CD4-positive, alpha-beta memory T cell (primary cell): ENCODE data around the gene GGTLC1. TPM values are rescaled to one million over a fixed set of nuclear protein-coding genes. Genes with fewer than 3 reads are reported as not detected.

Source experiments
- CTCF ChIA-PET: fragments of 350-600 bp; sonication (Branson Sonifier 250); formaldehyde crosslinking; loops from one replicate; lab custom pipeline; 2021; ENCODE audit warnings: inconsistent platforms; ENCODE audit not compliant: partially characterized antibody; lab: Charles Lee
- POLR2A ChIA-PET: fragments of 350-600 bp; sonication (Branson Sonifier 250); formaldehyde crosslinking; loops from one replicate; lab custom pipeline; 2021; ENCODE audit not compliant: partially characterized antibody; lab: Charles Lee
- DNase-seq, 5 donors: peaks; one replicate each; pipeline versions ENCODE4 v3.0.0 to v3.0.0-alpha.2; 2020 to 2022; ENCODE audit warnings: mixed read lengths in 1 of 5
- H3K27ac ChIP-seq: one replicate; pipeline ENCODE4 v1.7.0; 2013; ENCODE audit warnings: low read depth, low read length
- H3K27me3 ChIP-seq: 2 replicates; pipeline ENCODE4 v1.7.0; 2013; ENCODE audit warnings: mild to moderate bottlenecking, low read length, moderate library complexity; ENCODE audit not compliant: insufficient read depth
- H3K36me3 ChIP-seq: 2 replicates; pipeline ENCODE4 v1.7.0; 2013; ENCODE audit warnings: mild to moderate bottlenecking, low read length, moderate library complexity; ENCODE audit not compliant: insufficient read depth
- H3K4me1 ChIP-seq: 2 replicates; pipeline ENCODE4 v1.7.0; 2013; ENCODE audit warnings: mild to moderate bottlenecking, low read length, moderate library complexity; ENCODE audit not compliant: insufficient read depth
- H3K4me3 ChIP-seq, 2 donors: one replicate each; pipeline ENCODE4 v1.7.0; 2013; ENCODE audit warnings: low read length in 2 of 2, mild to moderate bottlenecking in 1 of 2
- H3K9me3 ChIP-seq, 2 donors: one replicate each; pipeline ENCODE4 v1.7.0; 2013; ENCODE audit warnings: low read length in 2 of 2, control low read depth in 1 of 2; ENCODE audit not compliant: control insufficient read depth in 1 of 2
- H3K27ac Mint-ChIP-seq, 7 donors: one replicate each; pipeline ENCODE4 v1.8.0; 2020 to 2021; ENCODE audit warnings: mixed read lengths in 7 of 7, mild to moderate bottlenecking in 6 of 7, inconsistent platforms in 3 of 7, moderate library complexity in 3 of 7
- H3K27me3 Mint-ChIP-seq, 2 donors: one replicate each; pipeline ENCODE4 v1.8.0; 2020 to 2021; ENCODE audit warnings: mixed read lengths in 2 of 2
- H3K36me3 Mint-ChIP-seq, 2 donors: one replicate each; pipeline ENCODE4 v1.8.0; 2020 to 2021; ENCODE audit warnings: mixed read lengths in 2 of 2, inconsistent platforms in 1 of 2, mild to moderate bottlenecking in 1 of 2
- H3K4me1 Mint-ChIP-seq, 4 donors: one replicate each; pipeline ENCODE4 v1.8.0; 2020 to 2021; ENCODE audit warnings: mixed read lengths in 4 of 4, mild to moderate bottlenecking in 1 of 4
- H3K4me3 Mint-ChIP-seq, 8 donors: one replicate each; pipeline ENCODE4 v1.8.0; 2020 to 2021; ENCODE audit warnings: mixed read lengths in 8 of 8, mild to moderate bottlenecking in 7 of 8, moderate library complexity in 6 of 8, inconsistent platforms in 3 of 8
- H3K9me3 Mint-ChIP-seq, 8 donors: one replicate each; pipeline ENCODE4 v1.8.0; 2020 to 2021; ENCODE audit warnings: mixed read lengths in 8 of 8, mild to moderate bottlenecking in 5 of 8, inconsistent platforms in 3 of 8, moderate library complexity in 1 of 8
- intact Hi-C: fragments of 100-400 bp; cut with micrococcal nuclease; formaldehyde crosslinking; loops from one replicate; pipeline ENCODE4 v1.15.1; 2023
- polyA plus RNA-seq, 2 donors: library from polyadenylated mRNA; unstranded; fragments of 300-500 nt; fragmentation: Illumina TruSeq; gene quantifications; one replicate each; pipeline ENCODE4 v1.2.3, GENCODE V29; 2021
- total RNA-seq, 2 experiments: library from RNA; stranded (reverse); gene quantifications; one replicate each; pipeline ENCODE4 v1.2.3, GENCODE V29; 2021

GGTLC1 gene
- total and polyA plus RNA-seq, 4 experiments from 2014 or later, result not detected

DNA sequence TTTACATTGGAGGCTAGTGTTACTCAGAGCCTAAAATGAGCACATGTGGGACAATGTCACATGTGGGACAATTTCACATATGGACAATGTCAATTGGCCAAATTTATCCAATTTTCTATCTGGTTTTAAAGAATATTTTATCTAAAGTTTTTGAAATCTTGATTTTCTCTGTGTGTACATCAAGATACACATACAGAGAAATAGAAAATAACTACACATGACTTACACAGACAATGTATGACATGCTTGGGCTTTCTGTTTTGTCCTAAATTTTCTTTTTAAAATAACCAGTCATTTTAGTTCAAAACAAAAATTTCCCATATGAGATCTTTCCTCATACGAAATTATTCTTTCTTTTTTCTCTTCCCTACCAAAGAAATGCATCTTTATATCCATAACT lies 24.6 kb downstream of the GGTLC1 start:
- no peak overlapping the region for H3K27ac ChIP-seq
- peaks cover 0 to 1% of the 10 kb centered on the region in 2 donors for H3K36me3 Mint-ChIP-seq
- H3K27me3 ChIP-seq, result peaks cover 5% of the 10 kb centered on the region
- H3K9me3 ChIP-seq, result no peaks in the 10 kb centered on the region
- no peaks in the 10 kb centered on the region for H3K4me1 ChIP-seq
- no peak for DNase-seq
- H3K9me3 Mint-ChIP-seq, result peaks cover 2 to 9% (median 6%) of the 10 kb centered on the region in 8 donors
- POLR2A ChIA-PET, result no interaction called here
- intact Hi-C loops, result no loop called here
- peaks cover 14 to 16% of the 10 kb centered on the region in 2 donors for H3K27me3 Mint-ChIP-seq
- H3K27ac Mint-ChIP-seq, result no peak overlapping the region
- H3K4me1 Mint-ChIP-seq, result no peaks in the 10 kb centered on the region
- CTCF ChIA-PET, result no interaction called here
- no peak overlapping the region for H3K4me3 ChIP-seq
- no peak overlapping the region for H3K4me3 Mint-ChIP-seq
- no peaks in the 10 kb centered on the region for H3K36me3 ChIP-seq

DNA sequence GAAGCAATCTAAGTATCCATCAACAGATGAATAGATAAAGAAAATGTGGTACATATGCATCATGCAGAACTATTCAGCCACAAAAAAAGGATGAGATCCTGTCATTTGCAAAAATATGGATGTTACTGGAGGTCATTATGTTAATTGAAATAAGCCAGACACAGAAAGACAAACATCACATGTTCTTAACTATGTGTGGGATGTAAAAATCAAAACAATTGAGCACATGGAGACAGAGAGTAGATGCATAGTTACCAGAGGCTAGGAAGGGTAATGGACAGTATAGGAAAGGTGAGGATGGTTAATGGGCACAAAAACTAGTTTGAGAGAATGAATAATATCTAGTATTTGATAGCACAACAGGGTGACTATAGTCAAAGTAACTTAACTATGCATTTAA lies 26.3 kb downstream of the GGTLC1 start:
- intact Hi-C loops, result no loop called here
- H3K27ac ChIP-seq, result no peak overlapping the region
- H3K4me1 Mint-ChIP-seq, result no peaks in the 10 kb centered on the region
- H3K9me3 ChIP-seq, result no peaks in the 10 kb centered on the region
- peaks cover 2 to 9% (median 6%) of the 10 kb centered on the region in 8 donors for H3K9me3 Mint-ChIP-seq
- peaks cover 5% of the 10 kb centered on the region for H3K27me3 ChIP-seq
- no peak overlapping the region for H3K4me3 Mint-ChIP-seq
- no peaks in the 10 kb centered on the region for H3K36me3 ChIP-seq
- POLR2A ChIA-PET, result no interaction called here
- DNase-seq, result no peak
- peaks cover 0 to 1% of the 10 kb centered on the region in 2 donors for H3K36me3 Mint-ChIP-seq
- H3K27ac Mint-ChIP-seq, result no peak overlapping the region
- no peak overlapping the region for H3K4me3 ChIP-seq
- peaks cover 14 to 16% of the 10 kb centered on the region in 2 donors for H3K27me3 Mint-ChIP-seq
- CTCF ChIA-PET, result no interaction called here
- H3K4me1 ChIP-seq, result no peaks in the 10 kb centered on the region

DNA sequence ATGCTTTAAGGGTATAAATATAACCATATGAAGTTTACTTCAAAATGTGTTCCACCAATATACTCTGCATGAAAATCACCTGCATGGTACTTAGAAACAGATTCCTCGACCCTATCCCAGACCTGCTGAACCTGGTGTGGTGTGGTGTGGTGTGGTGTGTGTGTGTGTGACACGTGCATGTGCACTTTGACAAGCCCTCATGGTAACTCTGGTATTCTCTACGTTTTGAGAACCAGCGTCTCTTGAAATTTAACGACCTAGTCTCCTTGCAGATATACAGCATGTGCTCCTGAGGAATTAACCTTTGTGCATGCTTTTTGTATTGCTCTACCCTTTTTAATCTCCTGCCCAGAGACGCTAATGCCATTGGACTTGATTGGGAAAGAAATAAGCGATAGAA lies 29.5 kb downstream of the GGTLC1 start:
- Mint-ChIP-seq H3K4me1 (no peaks in the 10 kb centered on the region), H3K27ac (no peak overlapping the region), H3K9me3 (peaks cover 0 to 8% (median 4%) of the 10 kb centered on the region in 8 donors), H3K27me3 (peaks cover 9 to 11% of the 10 kb centered on the region in 2 donors), H3K4me3 (no peak overlapping the region), H3K36me3 (peaks cover 0 to 1% of the 10 kb centered on the region in 2 donors)
- H3K27ac ChIP-seq, result no peak overlapping the region
- no peaks in the 10 kb centered on the region for H3K36me3 ChIP-seq
- POLR2A ChIA-PET, result no interaction called here
- peaks cover 5% of the 10 kb centered on the region for H3K27me3 ChIP-seq
- DNase-seq, result no peak
- intact Hi-C loops, result no loop called here
- H3K4me3 ChIP-seq, result no peak overlapping the region
- CTCF ChIA-PET, result no interaction called here
- no peaks in the 10 kb centered on the region for H3K4me1 ChIP-seq
- no peaks in the 10 kb centered on the region for H3K9me3 ChIP-seq

DNA sequence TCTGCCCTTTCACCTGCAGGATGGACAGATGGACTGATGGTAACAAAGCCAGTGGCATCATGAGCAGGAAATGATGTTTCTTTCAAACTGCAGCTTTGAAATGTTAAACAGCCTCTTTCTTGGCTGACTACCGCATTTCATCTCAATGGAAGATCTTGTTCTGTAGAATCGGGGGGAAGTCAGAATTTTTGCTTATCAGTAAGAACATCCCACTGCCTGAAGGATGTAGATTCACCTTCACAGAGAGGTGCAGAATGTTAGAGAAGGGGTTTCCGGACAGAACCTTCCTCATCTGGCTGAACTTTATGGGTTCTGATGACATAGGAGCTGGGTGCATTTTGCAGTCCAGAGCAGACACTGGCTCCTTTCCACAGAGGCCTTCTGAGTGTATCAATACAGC lies 32.7 kb downstream of the GGTLC1 start:
- no peaks in the 10 kb centered on the region for H3K36me3 Mint-ChIP-seq
- ChIA-PET POLR2A (no interaction called here), CTCF (no interaction called here)
- Histone ChIP-seq H3K4me1 (no peaks in the 10 kb centered on the region), H3K36me3 (no peaks in the 10 kb centered on the region), H3K27ac (no peak overlapping the region), H3K9me3 (no peaks in the 10 kb centered on the region), H3K4me3 (no peak overlapping the region), H3K27me3 (peaks cover 5% of the 10 kb centered on the region)
- intact Hi-C loops, result no loop called here
- no peak overlapping the region for H3K4me3 Mint-ChIP-seq
- peaks cover 0 to 2% (median 0%) of the 10 kb centered on the region in 8 donors for H3K9me3 Mint-ChIP-seq
- H3K4me1 Mint-ChIP-seq, result no peaks in the 10 kb centered on the region
- no peak for DNase-seq
- H3K27ac Mint-ChIP-seq, result no peak overlapping the region
- peaks cover 7 to 13% of the 10 kb centered on the region in 2 donors for H3K27me3 Mint-ChIP-seq

DNA sequence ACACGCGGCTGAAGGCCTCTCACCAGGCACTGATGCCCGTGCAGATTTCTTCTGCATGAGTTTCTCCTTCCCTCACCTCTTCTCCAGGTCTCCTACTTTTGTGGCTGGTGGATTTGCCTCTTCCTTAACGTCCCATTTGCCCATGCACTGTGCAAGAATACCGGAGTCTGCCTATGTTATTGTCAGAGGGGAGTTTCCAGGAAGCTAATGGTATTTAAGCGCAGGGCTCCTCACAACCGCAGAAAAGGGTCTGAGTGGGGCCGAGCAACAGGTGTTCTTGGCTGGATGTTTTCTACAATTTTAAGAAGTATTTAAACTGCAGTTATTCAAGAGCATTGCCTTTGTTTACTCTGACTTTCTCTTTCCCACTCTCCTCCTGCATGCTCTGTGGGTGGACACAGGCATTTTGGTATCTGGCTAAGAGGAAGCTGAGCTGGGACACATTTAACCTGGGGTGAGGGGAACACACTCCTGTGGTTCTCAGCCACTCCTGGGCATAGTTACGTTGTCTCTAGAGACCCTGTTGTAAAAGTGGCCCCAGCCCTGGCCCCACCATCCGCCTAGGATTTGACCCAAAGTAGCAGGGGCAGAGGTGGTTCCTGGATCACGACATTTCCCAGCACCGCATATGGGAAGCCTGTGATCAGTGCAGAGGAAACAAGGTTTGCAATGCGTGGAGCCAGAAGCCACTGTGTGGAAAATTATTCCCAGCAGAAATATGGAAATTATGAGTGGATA lies 34.4 kb downstream of the GGTLC1 start:
- intact Hi-C loops, result no loop called here
- Histone ChIP-seq H3K9me3 (no peaks in the 10 kb centered on the region), H3K36me3 (no peaks in the 10 kb centered on the region), H3K27ac (no peak overlapping the region), H3K4me3 (no peak overlapping the region), H3K4me1 (no peaks in the 10 kb centered on the region), H3K27me3 (no peaks in the 10 kb centered on the region)
- DNase-seq, result no peak
- ChIA-PET POLR2A (no interaction called here), CTCF (interaction anchor here (1.0 kb wide), 1 partner anchor 17 kb away, joined by 3 read pairs; no protein-coding TSS in a partner anchor)
- Mint-ChIP-seq H3K27me3 (peaks cover 6 to 9% of the 10 kb centered on the region in 2 donors), H3K4me1 (no peaks in the 10 kb centered on the region), H3K4me3 (no peak overlapping the region), H3K36me3 (no peaks in the 10 kb centered on the region), H3K9me3 (no peaks in the 10 kb centered on the region), H3K27ac (no peak overlapping the region)

DNA sequence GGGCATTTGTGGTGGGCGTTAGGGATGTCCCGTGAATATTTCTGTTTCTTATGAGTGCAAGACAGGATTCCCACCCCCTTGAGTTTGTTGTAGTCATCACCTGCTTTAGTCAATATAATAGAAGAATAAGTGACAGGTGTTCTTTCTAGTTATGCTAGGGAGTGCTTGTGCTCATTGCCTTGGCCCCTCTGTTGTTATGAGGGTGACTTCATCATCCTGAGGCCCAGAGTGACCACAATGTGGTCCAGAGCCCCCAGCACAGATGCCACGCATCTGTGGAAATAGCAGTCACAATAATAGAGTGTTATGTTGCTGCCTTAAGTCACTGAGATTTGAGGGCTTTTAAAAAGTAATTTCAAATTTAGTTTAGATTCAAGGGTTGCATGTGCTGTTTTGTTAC lies 42.4 kb downstream of the GGTLC1 start:
- Mint-ChIP-seq H3K27me3 (peaks cover 1 to 5% of the 10 kb centered on the region in 2 donors), H3K4me1 (no peaks in the 10 kb centered on the region), H3K27ac (no peak overlapping the region), H3K36me3 (no peaks in the 10 kb centered on the region), H3K4me3 (no peak overlapping the region), H3K9me3 (no peaks in the 10 kb centered on the region)
- Histone ChIP-seq H3K27ac (no peak overlapping the region), H3K4me3 (no peak overlapping the region), H3K9me3 (no peaks in the 10 kb centered on the region), H3K4me1 (no peaks in the 10 kb centered on the region), H3K27me3 (no peaks in the 10 kb centered on the region), H3K36me3 (no peaks in the 10 kb centered on the region)
- ChIA-PET POLR2A (no interaction called here), CTCF (interaction anchor here (1.3 kb wide), 1 partner anchor 9 kb away, joined by 3 read pairs; no protein-coding TSS in a partner anchor)
- intact Hi-C loops, result no loop called here
- DNase-seq, result no peak

DNA sequence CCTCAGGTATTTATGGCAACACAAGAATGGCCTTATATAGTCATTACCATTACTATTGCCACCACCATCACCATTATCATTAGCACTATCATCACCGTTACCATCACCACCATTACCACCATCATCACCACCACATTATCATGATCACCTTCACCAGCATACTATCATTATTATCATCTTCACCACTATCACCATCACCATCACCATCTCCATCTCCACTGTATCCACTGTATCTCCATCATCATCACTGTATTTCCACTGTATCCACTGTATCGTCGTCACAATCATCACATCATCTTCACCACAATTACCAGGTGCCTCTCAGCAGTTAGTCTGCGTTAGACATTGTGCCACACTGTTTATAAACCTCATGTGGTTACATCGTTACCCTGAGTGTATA lies 45.3 kb downstream of the GGTLC1 start:
- H3K27me3 ChIP-seq, result no peaks in the 10 kb centered on the region
- H3K27ac ChIP-seq, result no peak overlapping the region
- H3K27me3 Mint-ChIP-seq, result peaks cover 1 to 2% of the 10 kb centered on the region in 2 donors
- H3K4me3 Mint-ChIP-seq, result no peak overlapping the region
- H3K36me3 Mint-ChIP-seq, result no peaks in the 10 kb centered on the region
- H3K9me3 Mint-ChIP-seq, result no peaks in the 10 kb centered on the region
- intact Hi-C loops, result no loop called here
- ChIA-PET CTCF (no interaction called here), POLR2A (no interaction called here)
- H3K9me3 ChIP-seq, result no peaks in the 10 kb centered on the region
- no peaks in the 10 kb centered on the region for H3K4me1 ChIP-seq
- H3K36me3 ChIP-seq, result no peaks in the 10 kb centered on the region
- DNase-seq, result no peak
- H3K4me1 Mint-ChIP-seq, result no peaks in the 10 kb centered on the region
- H3K27ac Mint-ChIP-seq, result no peak overlapping the region
- H3K4me3 ChIP-seq, result no peak overlapping the region
